GM06990 (cell line): ENCODE data around the gene GSC.

Source experiments
- DNase-seq: peaks from one replicate; pipeline ENCODE4 v3.0.0-alpha.2; 2011; ENCODE audit not compliant: insufficient read length; ENCODE audit errors: extremely low read depth
- H3K27me3 ChIP-seq: replicated peaks from 2 replicates; pipeline ENCODE4 v1.6.0; 2011; ENCODE audit warnings: low read length; ENCODE audit not compliant: control insufficient read depth, insufficient read depth
- H3K36me3 ChIP-seq: 2 replicates; pipeline ENCODE4 v1.5.1; 2011; ENCODE audit warnings: low read length; ENCODE audit not compliant: control insufficient read depth, insufficient read depth
- H3K4me3 ChIP-seq: replicated peaks from 2 replicates; pipeline ENCODE4 v1.5.1; 2011; ENCODE audit warnings: low read depth, mild to moderate bottlenecking, control low read depth, low read length
- TF ChIP-seq, protein P1 (sequence below): IDR thresholded peaks from 2 replicates; pipeline ENCODE4 v1.5.1; 2011; ENCODE audit warnings: low read length, control low read depth, mild to moderate bottlenecking, inconsistent platforms; ENCODE audit not compliant: insufficient read depth, poor library complexity, severe bottlenecking

GSC gene

GRCh38 chr14:94770815-94771157 lies 873 bp upstream of the GSC start:
- Histone ChIP-seq H3K27me3 (no peaks in the 10 kb centered on the region; the same call in none of the 2 replicates), H3K36me3 (no peaks in the 10 kb centered on the region), H3K4me3 (no peak overlapping the region)
- TF ChIP-seq, protein P1, sequence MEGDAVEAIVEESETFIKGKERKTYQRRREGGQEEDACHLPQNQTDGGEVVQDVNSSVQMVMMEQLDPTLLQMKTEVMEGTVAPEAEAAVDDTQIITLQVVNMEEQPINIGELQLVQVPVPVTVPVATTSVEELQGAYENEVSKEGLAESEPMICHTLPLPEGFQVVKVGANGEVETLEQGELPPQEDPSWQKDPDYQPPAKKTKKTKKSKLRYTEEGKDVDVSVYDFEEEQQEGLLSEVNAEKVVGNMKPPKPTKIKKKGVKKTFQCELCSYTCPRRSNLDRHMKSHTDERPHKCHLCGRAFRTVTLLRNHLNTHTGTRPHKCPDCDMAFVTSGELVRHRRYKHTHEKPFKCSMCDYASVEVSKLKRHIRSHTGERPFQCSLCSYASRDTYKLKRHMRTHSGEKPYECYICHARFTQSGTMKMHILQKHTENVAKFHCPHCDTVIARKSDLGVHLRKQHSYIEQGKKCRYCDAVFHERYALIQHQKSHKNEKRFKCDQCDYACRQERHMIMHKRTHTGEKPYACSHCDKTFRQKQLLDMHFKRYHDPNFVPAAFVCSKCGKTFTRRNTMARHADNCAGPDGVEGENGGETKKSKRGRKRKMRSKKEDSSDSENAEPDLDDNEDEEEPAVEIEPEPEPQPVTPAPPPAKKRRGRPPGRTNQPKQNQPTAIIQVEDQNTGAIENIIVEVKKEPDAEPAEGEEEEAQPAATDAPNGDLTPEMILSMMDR, result no peak
- no peak for DNase-seq

DNA sequence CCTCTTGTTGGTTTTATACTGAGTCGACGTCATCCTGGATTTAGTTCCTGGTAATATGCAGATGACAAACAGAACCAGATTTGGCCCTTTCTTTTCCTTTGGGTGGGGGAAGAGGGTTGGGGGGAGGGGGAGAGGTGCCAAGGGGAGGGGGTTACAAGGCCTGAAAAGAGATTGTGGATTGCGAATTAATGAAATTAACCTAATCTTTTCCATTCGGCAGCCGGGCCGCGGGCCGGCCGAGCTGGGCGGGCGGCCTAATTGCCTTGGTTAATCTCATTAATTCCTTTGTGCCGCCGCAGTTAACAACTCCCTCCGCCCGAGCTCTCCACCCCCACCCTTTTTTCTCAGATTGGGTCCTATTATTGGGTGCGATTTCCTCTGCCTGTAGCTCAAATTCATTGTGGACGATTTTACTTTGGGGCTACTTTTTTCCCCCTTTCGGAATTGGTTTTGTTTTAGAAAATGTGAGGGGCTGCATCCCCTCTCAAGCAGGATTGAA lies 387 bp upstream of the GSC start:
- H3K27me3 ChIP-seq, result no peaks in the 10 kb centered on the region; the same call in none of the 2 replicates
- H3K36me3 ChIP-seq, result no peaks in the 10 kb centered on the region
- H3K4me3 ChIP-seq, result peak overlapping the region; percentile 37
- no peak for DNase-seq
- TF ChIP-seq, protein P1, result no peak

GRCh38 chr14:94768521-94769390 lies 1.2 kb downstream of the GSC start:
- no peak overlapping the region for H3K4me3 ChIP-seq
- no peaks in the 10 kb centered on the region for H3K36me3 ChIP-seq
- H3K27me3 ChIP-seq, result no peaks in the 10 kb centered on the region; the same call in none of the 2 replicates
- TF ChIP-seq, protein P1, result no peak
- no peak for DNase-seq

- Histone ChIP-seq H3K36me3 (no peaks in the 10 kb centered on the region), H3K27me3 (no peaks in the 10 kb centered on the region; the same call in none of the 2 replicates), H3K4me3 (no peak overlapping the region)
- no peak for DNase-seq
- TF ChIP-seq, protein P1, result no peak
Observed at GRCh38 chr14:94768141-94768520, 1.8 kb downstream of the GSC start.

DNA sequence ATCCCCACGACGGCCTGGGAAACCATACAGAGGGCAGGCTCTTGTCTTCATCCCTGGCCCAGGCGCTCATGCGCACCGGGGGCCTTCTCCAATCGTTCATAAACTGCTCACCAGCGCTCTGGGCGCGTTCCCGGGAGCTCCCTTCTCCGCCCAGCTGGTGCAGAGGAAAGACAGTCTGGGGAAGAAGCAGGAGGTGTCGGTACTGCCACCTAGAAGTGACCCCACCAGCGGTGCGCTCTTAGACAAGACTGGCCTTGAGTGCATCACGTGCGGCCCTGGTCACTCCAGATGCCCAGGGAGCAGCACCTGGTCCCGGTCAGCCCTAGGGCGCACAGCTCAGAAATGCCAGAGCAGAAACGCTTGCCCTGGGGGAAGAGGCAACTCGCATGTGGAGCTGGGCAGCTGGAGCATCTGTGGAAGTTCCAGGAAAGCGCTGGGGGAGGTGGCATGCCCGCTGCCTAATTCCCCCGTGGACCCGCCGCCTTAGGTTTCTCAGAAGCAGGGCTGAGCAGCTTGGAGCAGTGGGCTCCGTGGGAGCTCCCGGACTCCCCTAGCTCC lies 2.5 kb downstream of the GSC start:
- H3K36me3 ChIP-seq, result no peaks in the 10 kb centered on the region
- no peak for DNase-seq
- no peak overlapping the region for H3K4me3 ChIP-seq
- no peaks in the 10 kb centered on the region; the same call in none of the 2 replicates for H3K27me3 ChIP-seq
- TF ChIP-seq, protein P1, result no peak
